IMR-90 (cell line): ENCODE results near the gene MUC6. TPM values are rescaled to one million over a fixed set of nuclear protein-coding genes. Genes with fewer than 3 reads are reported as not detected.

ENCODE experiments used
- ATAC-seq: fragments of 200-7000 bp; cut with Tn5 transposase; 2 replicates; pipeline ENCODE4 v1.9.1; 2020; ENCODE audit warnings: low read depth, mild to moderate bottlenecking, moderate library complexity
- BruUV-seq: library from RNA; stranded (reverse); fragments of 400-500 nt; replicated peaks from 2 replicates; lab custom pipeline; 2021; lab: Mats Ljungman, UMichigan
- CTCF ChIA-PET: fragments of 300-600 bp; formaldehyde crosslinking; extraction: SDS; loops from one replicate; lab custom pipeline; 2021; ENCODE audit warnings: antibody characterized with exemption; lab: Yijun Ruan, JAX
- POLR2A ChIA-PET: fragments of 300-600 bp; sonication (Branson Sonifier 250); formaldehyde crosslinking; loops from one replicate; lab custom pipeline; 2022; ENCODE audit warnings: antibody characterized with exemption; ENCODE audit not compliant: unreplicated experiment; lab: Charles Lee
- DNase-seq: peaks from one replicate; pipeline ENCODE4 v3.0.0; 2013
- H2AFZ ChIP-seq: replicated peaks from 2 replicates; pipeline ENCODE3; 2013; ENCODE audit warnings: low read length, mild to moderate bottlenecking; ENCODE audit not compliant: poor library complexity
- H2AK5ac ChIP-seq: 2 replicates; pipeline ENCODE4 v1.6.1; 2013; ENCODE audit warnings: low read depth, low read length, inconsistent platforms
- H2AK9ac ChIP-seq: replicated peaks from 2 replicates; pipeline ENCODE3; 2013; ENCODE audit warnings: mild to moderate bottlenecking, low read depth, low read length, moderate library complexity; ENCODE audit not compliant: poor library complexity
- H2BK120ac ChIP-seq: 2 replicates; pipeline ENCODE4 v1.6.1; 2013; ENCODE audit warnings: low read depth, low read length, inconsistent platforms
- H2BK15ac ChIP-seq: 3 replicates; pipeline ENCODE4 v1.6.1; 2013; ENCODE audit warnings: low read depth, low read length, inconsistent platforms
- H2BK20ac ChIP-seq: 2 replicates; pipeline ENCODE4 v1.6.1; 2013; ENCODE audit warnings: low read depth, mild to moderate bottlenecking, inconsistent platforms, low read length, moderate library complexity
- H2BK5ac ChIP-seq: 2 replicates; pipeline ENCODE4 v1.6.1; 2013; ENCODE audit warnings: mild to moderate bottlenecking, low read depth, low read length, inconsistent platforms; ENCODE audit not compliant: poor library complexity, severe bottlenecking
- H3K14ac ChIP-seq: replicated peaks from 2 replicates; pipeline ENCODE4 v1.6.1; 2013; ENCODE audit warnings: low read depth, low read length, inconsistent platforms
- H3K18ac ChIP-seq: 2 replicates; pipeline ENCODE4 v1.6.1; 2013; ENCODE audit warnings: low read depth, low read length, control low read depth
- H3K23ac ChIP-seq: 2 replicates; pipeline ENCODE4 v1.6.1; 2013; ENCODE audit warnings: low read depth, low read length, inconsistent platforms
- H3K27ac ChIP-seq: 2 replicates; pipeline ENCODE4 v1.5.1; 2013; ENCODE audit warnings: mild to moderate bottlenecking, control low read depth, low read length; ENCODE audit not compliant: insufficient read depth
- H3K27me3 ChIP-seq: 2 replicates; pipeline ENCODE4 v1.6.1; 2013; ENCODE audit warnings: low read length; ENCODE audit not compliant: control insufficient read depth, insufficient read depth
- H3K36me3 ChIP-seq: 2 replicates; pipeline ENCODE4 v1.6.1; 2013; ENCODE audit warnings: low read length, mixed read lengths; ENCODE audit not compliant: control insufficient read depth, insufficient read depth
- H3K4ac ChIP-seq: 2 replicates; pipeline ENCODE4 v1.6.1; 2013; ENCODE audit warnings: low read depth, low read length, inconsistent platforms
- H3K4me1 ChIP-seq: 2 replicates; pipeline ENCODE4 v1.6.1; 2013; ENCODE audit warnings: low read length, mixed read lengths; ENCODE audit not compliant: control insufficient read depth, insufficient read depth
- H3K4me2 ChIP-seq: 2 replicates; pipeline ENCODE4 v1.6.1; 2013; ENCODE audit warnings: low read depth, mild to moderate bottlenecking, control low read depth, low read length, moderate library complexity
- H3K4me3 ChIP-seq: 2 replicates; pipeline ENCODE4 v1.5.1; 2013; ENCODE audit warnings: low read depth, mild to moderate bottlenecking, control low read depth, low read length, moderate library complexity; ENCODE audit not compliant: insufficient read depth
- H3K56ac ChIP-seq: 2 replicates; pipeline ENCODE4 v1.6.1; 2013; ENCODE audit warnings: low read length, inconsistent platforms; ENCODE audit not compliant: insufficient read depth; ENCODE audit errors: extremely low read depth
- H3K79me1 ChIP-seq, 2 experiments: 2 replicates each; pipeline ENCODE4 v1.6.1; 2013; ENCODE audit warnings: low read length in 2 of 2, inconsistent platforms in 1 of 2, low read depth in 1 of 2
- H3K9ac ChIP-seq: 2 replicates; pipeline ENCODE4 v1.6.1; 2013; ENCODE audit warnings: low read depth, low read length, control low read depth
- H3K9me1 ChIP-seq: 2 replicates; pipeline ENCODE4 v1.6.1; 2013; ENCODE audit warnings: low read length, inconsistent platforms; ENCODE audit not compliant: insufficient read depth
- H3K9me3 ChIP-seq: 2 replicates; pipeline ENCODE4 v1.6.1; 2013; ENCODE audit warnings: low read length; ENCODE audit not compliant: control insufficient read depth, insufficient read depth
- H4K20me1 ChIP-seq: 2 replicates; pipeline ENCODE4 v1.6.1; 2013; ENCODE audit warnings: low read length, inconsistent platforms; ENCODE audit not compliant: insufficient read depth
- H4K5ac ChIP-seq: 2 replicates; pipeline ENCODE4 v1.6.1; 2013; ENCODE audit warnings: mild to moderate bottlenecking, low read depth, low read length, control low read depth
- H4K8ac ChIP-seq, 2 experiments: 2 replicates each; pipeline ENCODE4 v1.6.1; 2013; ENCODE audit warnings: low read depth in 2 of 2, low read length in 2 of 2, control low read depth in 1 of 2, inconsistent platforms in 1 of 2
- H4K91ac ChIP-seq: 2 replicates; pipeline ENCODE4 v1.6.1; 2013; ENCODE audit warnings: low read depth, low read length, inconsistent platforms; ENCODE audit not compliant: insufficient read depth
- BHLHE40 ChIP-seq: fragments of 150-350 bp; IDR thresholded peaks from 2 replicates; pipeline ENCODE4 v1.6.1; 2016; ENCODE audit warnings: mild to moderate bottlenecking, low read depth, low read length
- CEBPB ChIP-seq: IDR thresholded peaks from 2 replicates; pipeline ENCODE4 v1.6.1; 2012; ENCODE audit warnings: low read depth, low read length, improper control_type of control experiment
- CHD1 ChIP-seq: IDR thresholded peaks from 2 replicates; pipeline ENCODE4 v1.6.1; 2012; ENCODE audit warnings: low read depth, low read length, improper control_type of control experiment
- ELK1 ChIP-seq: fragments of 150-350 bp; IDR thresholded peaks from 2 replicates; pipeline ENCODE4 v1.6.1; 2016; ENCODE audit warnings: low read depth, mild to moderate bottlenecking, low read length, moderate library complexity, borderline replicate concordance
- FOS ChIP-seq: fragments of 150-350 bp; IDR thresholded peaks from 2 replicates; pipeline ENCODE4 v1.6.1; 2016; ENCODE audit warnings: low read depth, low read length
- MAFK ChIP-seq: IDR thresholded peaks from 2 replicates; pipeline ENCODE4 v1.6.1; 2012; ENCODE audit warnings: low read depth, low read length, improper control_type of control experiment
- MAZ ChIP-seq: IDR thresholded peaks from 2 replicates; pipeline ENCODE4 v1.6.1; 2012; ENCODE audit warnings: low read depth, mild to moderate bottlenecking, low read length, improper control_type of control experiment, moderate library complexity, borderline replicate concordance
- MXI1 ChIP-seq: IDR thresholded peaks from 2 replicates; pipeline ENCODE4 v1.6.1; 2012; ENCODE audit warnings: low read depth, mild to moderate bottlenecking, low read length, moderate library complexity, borderline replicate concordance
- NFE2L2 ChIP-seq: fragments of 150-350 bp; IDR thresholded peaks from 2 replicates; pipeline ENCODE4 v1.6.1; 2016; ENCODE audit warnings: low read depth, mild to moderate bottlenecking, low read length
- POLR2A ChIP-seq: IDR thresholded peaks from 2 replicates; pipeline ENCODE4 v1.6.1; 2012; ENCODE audit warnings: mild to moderate bottlenecking, low read depth, low read length
- RAD21 ChIP-seq: IDR thresholded peaks from 2 replicates; pipeline ENCODE4 v1.6.1; 2012; ENCODE audit warnings: low read length, improper control_type of control experiment
- RCOR1 ChIP-seq: IDR thresholded peaks from 2 replicates; pipeline ENCODE4 v1.6.1; 2012; ENCODE audit warnings: mild to moderate bottlenecking, low read length, improper control_type of control experiment; ENCODE audit not compliant: insufficient replicate concordance
- RFX5 ChIP-seq: IDR thresholded peaks from 2 replicates; pipeline ENCODE4 v1.8.0; 2012; ENCODE audit warnings: low read depth, mild to moderate bottlenecking, low read length, moderate library complexity
- SMC3 ChIP-seq: fragments of 150-350 bp; IDR thresholded peaks from 2 replicates; pipeline ENCODE4 v1.6.1; 2016; ENCODE audit warnings: low read depth, mild to moderate bottlenecking, antibody characterized with exemption, low read length, moderate library complexity
- USF2 ChIP-seq: fragments of 150-350 bp; IDR thresholded peaks from 2 replicates; pipeline ENCODE4 v1.6.1; 2017; ENCODE audit warnings: mild to moderate bottlenecking, antibody characterized with exemption, low read length, low read depth
- WGBS, 2 experiments: methylation state at CpG; one replicate each; pipeline versions ENCODE4 v1.1.5 to v1.1.7; 2013; ENCODE audit warnings: missing lambda C conversion rate in 2 of 2; ENCODE audit not compliant: insufficient read length in 1 of 2; ENCODE audit errors: extremely low coverage in 2 of 2; 5-methylcytosine and 5-hydroxymethylcytosine counted together
- dilution Hi-C: fragments of 300-500 bp; cut with HindIII; formaldehyde crosslinking; loops from one replicate; pipeline ENCODE4 v1.14.3; 2018; ENCODE audit warnings: low sequenced_read_pairs; ENCODE audit not compliant: unreplicated experiment
- in situ Hi-C: fragments of 300-500 bp; cut with MboI; formaldehyde crosslinking; loops from 3 replicates; pipeline ENCODE4 v1.14.3; 2019; ENCODE audit warnings: low sequenced_read_pairs, inconsistent platforms, mixed read lengths
- intact Hi-C: fragments of 100-400 bp; cut with micrococcal nuclease; formaldehyde crosslinking; loops from 2 replicates; pipeline ENCODE4 v1.10.0; 2022
- polyA plus RNA-seq, 3 experiments: library from polyadenylated mRNA; depleted of rRNA; stranded (reverse); fragments of >200 nt; gene quantifications; 2 replicates each; pipeline ENCODE4 v1.2.3, GENCODE V29; 2012; ENCODE audit warnings: low replicate concordance in 1 of 3
- total RNA-seq: library from RNA; depleted of rRNA; stranded (reverse); fragments of >200 nt; gene quantifications from 2 replicates; pipeline ENCODE4 v1.2.3, GENCODE V29; 2012
- TF ChIP-seq, protein P1 (sequence below): conservative IDR thresholded peaks from 2 replicates; pipeline ENCODE4 v1.5.1; 2012; ENCODE audit warnings: mild to moderate bottlenecking, low read depth, low read length, improper control_type of control experiment

The MUC6 gene
- total and polyA plus RNA-seq, 2 of the 4 experiments (the other 2 are of a cell fraction) = not detected

DNA sequence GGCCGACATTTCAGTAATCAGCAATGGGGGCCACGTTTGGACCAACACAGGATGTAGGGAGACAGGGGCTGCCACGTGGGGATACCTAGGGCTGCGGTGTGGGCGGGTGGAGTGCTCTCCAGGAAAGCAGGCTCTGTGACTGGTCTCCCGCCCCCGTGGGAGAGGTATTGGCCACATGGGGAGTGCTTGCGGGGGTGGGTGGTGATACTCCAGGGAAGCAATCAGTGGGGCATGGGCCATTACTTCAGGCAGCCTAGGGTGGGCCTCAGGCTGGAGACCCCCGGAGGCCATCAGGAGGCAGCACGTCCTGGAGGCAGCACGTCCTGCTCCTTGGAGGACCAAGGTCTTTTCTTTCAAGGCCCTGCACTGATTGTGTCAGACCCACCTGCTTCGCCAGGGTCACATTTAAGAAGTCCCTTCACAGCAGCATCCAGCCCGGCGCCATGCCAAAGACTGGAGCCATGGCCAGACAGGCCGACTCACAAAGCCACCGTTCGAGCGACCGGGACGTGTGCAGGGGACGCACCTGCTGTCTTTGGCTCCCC lies 35.1 kb upstream of the MUC6 start:
- intact Hi-C loops (no loop called here), dilution Hi-C loops (no loop called here), in situ Hi-C loops (no loop called here)
- DNase-seq (no peak), ATAC-seq (no peak)
- Histone ChIP-seq H2BK5ac (no peak overlapping the region), H3K4me2 (no peak overlapping the region), H3K9me1 (no peaks in the 10 kb centered on the region), H2AK5ac (no peak overlapping the region), H4K91ac (no peak overlapping the region), H2AK9ac (no peak overlapping the region), H4K5ac (no peak overlapping the region), H2BK20ac (no peak overlapping the region), H3K27ac (no peak overlapping the region), H3K23ac (no peak overlapping the region), H3K4ac (no peak overlapping the region), H3K4me3 (no peak overlapping the region), H3K36me3 (no peaks in the 10 kb centered on the region), H3K9me3 (no peaks in the 10 kb centered on the region), H3K18ac (no peak overlapping the region), H3K9ac (no peak overlapping the region), H3K56ac (no peak overlapping the region), H3K14ac (no peak overlapping the region), H3K27me3 (peaks cover 4% of the 10 kb centered on the region), H3K4me1 (peaks cover 13% of the 10 kb centered on the region), H2BK15ac (no peak overlapping the region), H3K79me1 (no peaks in the 10 kb centered on the region), H4K20me1 (no peaks in the 10 kb centered on the region), H2AFZ (no peak overlapping the region), H2BK120ac (no peak overlapping the region), H4K8ac (no peak overlapping the region)
- 91% methylated on average over 9 of the region's 21 CpGs; no CpG with 5 or more reads in 1 of the 2 experiments for WGBS, 2 experiments
- ChIA-PET POLR2A (no interaction called here), CTCF (no interaction called here)
- TF ChIP-seq MAZ (no peak), CEBPB (no peak), CHD1 (no peak), FOS (no peak), POLR2A (no peak), RCOR1 (no peak), RAD21 (no peak), NFE2L2 (no peak), USF2 (no peak), RFX5 (no peak), ELK1 (no peak), BHLHE40 (no peak), MAFK (no peak), SMC3 (no peak), MXI1 (no peak)
- TF ChIP-seq, protein P1, sequence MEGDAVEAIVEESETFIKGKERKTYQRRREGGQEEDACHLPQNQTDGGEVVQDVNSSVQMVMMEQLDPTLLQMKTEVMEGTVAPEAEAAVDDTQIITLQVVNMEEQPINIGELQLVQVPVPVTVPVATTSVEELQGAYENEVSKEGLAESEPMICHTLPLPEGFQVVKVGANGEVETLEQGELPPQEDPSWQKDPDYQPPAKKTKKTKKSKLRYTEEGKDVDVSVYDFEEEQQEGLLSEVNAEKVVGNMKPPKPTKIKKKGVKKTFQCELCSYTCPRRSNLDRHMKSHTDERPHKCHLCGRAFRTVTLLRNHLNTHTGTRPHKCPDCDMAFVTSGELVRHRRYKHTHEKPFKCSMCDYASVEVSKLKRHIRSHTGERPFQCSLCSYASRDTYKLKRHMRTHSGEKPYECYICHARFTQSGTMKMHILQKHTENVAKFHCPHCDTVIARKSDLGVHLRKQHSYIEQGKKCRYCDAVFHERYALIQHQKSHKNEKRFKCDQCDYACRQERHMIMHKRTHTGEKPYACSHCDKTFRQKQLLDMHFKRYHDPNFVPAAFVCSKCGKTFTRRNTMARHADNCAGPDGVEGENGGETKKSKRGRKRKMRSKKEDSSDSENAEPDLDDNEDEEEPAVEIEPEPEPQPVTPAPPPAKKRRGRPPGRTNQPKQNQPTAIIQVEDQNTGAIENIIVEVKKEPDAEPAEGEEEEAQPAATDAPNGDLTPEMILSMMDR = no peak
- no TSS peak for BruUV-seq
